Coronary artery (tissue), 2 donors: ENCODE measurements around the gene TTYH1.

ENCODE experiments used
- DNase-seq: peaks from one replicate; pipeline ENCODE4 v3.0.0-alpha.2; 2017; ENCODE audit warnings: low spot score
- H3K27ac ChIP-seq, 2 donors: fragments of 200-600 bp; sonication (generic); one replicate each; pipeline ENCODE4 v1.5.1; 2016 to 2019
- H3K4me3 ChIP-seq: fragments of 200-600 bp; sonication (generic); 2 replicates; pipeline ENCODE4 v1.5.1; 2016; ENCODE audit warnings: mild to moderate bottlenecking, moderate library complexity
- TF ChIP-seq, protein P1 (sequence below): fragments of 200-600 bp; sonication (generic); IDR thresholded peaks from one replicate; pipeline ENCODE4 v1.5.1; 2019; ENCODE audit warnings: antibody characterized with exemption

TTYH1 gene

DNA sequence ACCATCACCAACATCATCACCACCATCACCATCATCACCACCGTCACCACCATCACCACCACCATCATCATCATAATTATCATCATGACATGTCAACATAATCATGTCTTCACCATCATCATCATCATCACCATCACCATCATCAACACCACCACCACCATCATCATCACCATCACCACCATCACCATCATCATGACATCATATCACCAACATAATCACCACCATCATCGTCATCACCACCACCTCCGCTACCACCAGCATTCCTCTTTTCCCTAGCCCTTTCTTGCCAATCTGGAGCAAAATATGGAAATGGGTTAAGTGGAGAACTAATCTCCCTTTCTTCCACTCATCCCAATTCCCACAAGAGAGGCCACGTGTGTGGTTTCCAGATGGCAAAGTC, 1.1 kb upstream of the TTYH1 start:
- Histone ChIP-seq H3K4me3 (no peak overlapping the region), H3K27ac (no peak overlapping the region)
- TF ChIP-seq, protein P1, sequence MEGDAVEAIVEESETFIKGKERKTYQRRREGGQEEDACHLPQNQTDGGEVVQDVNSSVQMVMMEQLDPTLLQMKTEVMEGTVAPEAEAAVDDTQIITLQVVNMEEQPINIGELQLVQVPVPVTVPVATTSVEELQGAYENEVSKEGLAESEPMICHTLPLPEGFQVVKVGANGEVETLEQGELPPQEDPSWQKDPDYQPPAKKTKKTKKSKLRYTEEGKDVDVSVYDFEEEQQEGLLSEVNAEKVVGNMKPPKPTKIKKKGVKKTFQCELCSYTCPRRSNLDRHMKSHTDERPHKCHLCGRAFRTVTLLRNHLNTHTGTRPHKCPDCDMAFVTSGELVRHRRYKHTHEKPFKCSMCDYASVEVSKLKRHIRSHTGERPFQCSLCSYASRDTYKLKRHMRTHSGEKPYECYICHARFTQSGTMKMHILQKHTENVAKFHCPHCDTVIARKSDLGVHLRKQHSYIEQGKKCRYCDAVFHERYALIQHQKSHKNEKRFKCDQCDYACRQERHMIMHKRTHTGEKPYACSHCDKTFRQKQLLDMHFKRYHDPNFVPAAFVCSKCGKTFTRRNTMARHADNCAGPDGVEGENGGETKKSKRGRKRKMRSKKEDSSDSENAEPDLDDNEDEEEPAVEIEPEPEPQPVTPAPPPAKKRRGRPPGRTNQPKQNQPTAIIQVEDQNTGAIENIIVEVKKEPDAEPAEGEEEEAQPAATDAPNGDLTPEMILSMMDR: no peak
- no peak for DNase-seq

- Histone ChIP-seq H3K4me3 (peak overlapping the region; percentile 40), H3K27ac (peak overlapping the region in 1 of 2 donors; percentile 15)
- no peak for DNase-seq
- TF ChIP-seq, protein P1: no peak
Observed at GRCh38 chr19:54415901-54416673, 823 bp downstream of the TTYH1 start.

DNA sequence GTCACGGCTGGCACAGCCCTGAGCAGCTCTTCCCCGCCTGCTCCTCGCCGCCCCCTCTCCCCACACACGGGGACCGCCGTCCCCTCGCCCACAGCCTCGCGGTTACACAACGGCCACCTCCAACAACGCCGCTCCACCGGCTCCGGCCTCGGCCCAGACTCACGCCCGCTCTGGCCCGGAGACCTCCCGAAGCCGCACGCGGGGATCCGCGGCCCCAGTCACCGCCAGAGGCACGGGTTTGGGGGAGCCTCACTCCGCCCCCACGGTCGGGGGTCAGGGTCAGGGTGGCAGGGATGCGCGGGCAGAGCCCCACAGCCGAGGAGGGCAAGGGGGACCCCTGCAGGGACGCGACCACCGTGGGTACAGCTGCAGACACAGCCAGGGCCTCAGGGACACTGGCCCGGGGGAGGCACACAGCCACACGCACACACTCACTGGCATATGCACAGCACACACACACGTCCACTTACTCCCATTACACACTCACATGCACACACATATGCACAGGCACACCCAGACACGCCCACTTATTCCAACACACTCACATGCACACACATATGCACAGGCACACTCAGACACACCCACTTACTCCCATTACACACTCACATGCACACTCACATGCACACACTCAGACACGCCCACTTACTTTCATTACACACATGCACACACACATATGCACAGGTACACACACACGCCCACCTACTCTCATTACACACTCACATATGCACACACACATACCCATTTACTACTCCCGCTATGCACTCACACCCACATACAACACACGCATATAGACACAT, 1.6 kb downstream of the TTYH1 start:
- H3K27ac ChIP-seq: peak overlapping the region in 1 of 2 donors; percentile 15
- no peak for DNase-seq
- H3K4me3 ChIP-seq: peak overlapping the region; percentile 3
- TF ChIP-seq, protein P1: no peak

DNA sequence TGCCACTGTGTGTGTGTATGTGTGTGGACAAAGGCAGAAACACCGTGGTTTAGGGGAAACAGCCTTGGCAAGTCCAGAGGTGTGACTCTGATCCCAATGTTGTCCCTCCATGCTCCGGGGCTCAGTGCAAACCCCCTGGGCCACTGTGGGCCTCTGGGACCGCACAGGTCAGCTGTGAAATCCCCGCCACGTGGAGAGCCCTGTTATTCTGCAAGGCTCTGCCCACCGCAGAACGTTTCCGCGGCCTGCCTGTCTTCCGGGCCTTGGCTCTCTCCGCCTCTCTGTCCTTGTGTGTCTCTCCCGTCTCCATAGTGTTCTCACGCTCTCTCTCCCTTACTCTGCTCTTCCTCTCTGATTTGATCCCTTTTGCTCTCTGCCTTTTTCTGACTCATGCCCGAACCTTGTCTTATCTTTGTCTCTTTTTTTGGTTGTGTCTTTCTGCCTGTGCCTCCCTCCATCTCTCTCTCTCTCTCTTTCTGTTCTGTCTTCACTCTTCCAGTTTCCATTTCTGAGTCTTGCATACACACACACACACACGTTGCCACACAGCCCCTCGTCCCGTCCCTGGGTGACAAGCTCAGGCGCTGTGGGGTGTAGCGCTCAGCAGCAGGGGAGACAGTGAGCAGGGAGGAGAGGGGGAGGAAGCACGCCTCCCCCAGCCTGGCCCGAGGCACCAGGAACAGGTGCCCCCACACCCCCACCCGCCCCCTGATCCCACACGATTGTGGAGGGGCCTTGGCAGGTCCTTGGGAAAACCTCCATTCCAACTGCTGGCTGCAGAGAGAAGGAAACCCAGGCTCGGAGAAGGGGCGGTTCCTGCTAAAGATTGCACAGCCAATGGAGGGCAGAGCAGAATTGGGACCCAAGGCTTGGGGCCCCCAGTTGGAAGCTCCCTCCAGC, 3.0 kb downstream of the TTYH1 start:
- TF ChIP-seq, protein P1: no peak
- no peak overlapping the region for H3K4me3 ChIP-seq
- no peak for DNase-seq
- H3K27ac ChIP-seq: no peak overlapping the region

- DNase-seq: no peak
- H3K4me3 ChIP-seq: no peak overlapping the region
- TF ChIP-seq, protein P1: no peak
- no peak overlapping the region for H3K27ac ChIP-seq
Observed at GRCh38 chr19:54418930-54419800, 3.9 kb downstream of the TTYH1 start.

DNA sequence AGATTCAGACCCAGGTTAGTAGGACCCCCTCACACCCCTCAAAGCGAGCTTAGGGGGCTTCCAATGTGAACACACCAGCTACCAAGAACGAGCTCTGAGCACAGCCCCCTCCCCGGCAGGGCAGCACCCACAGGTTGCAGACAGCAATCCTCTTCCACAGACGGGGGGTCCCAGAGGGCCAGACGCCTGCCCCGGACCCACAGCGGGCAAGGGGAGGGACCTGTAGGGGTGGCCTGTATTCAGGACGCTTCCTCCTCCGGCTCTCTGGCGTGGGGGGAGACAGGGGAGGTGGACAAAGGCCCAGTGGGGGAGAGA, 4.8 kb downstream of the TTYH1 start:
- TF ChIP-seq, protein P1: no peak
- H3K4me3 ChIP-seq: peak overlapping the region; percentile 40

More for the DNA sequence above, 4.8 kb downstream of the TTYH1 start:
- DNase-seq: no peak
- H3K27ac ChIP-seq: peak overlapping the region in 1 of 2 donors; percentile 21
